DOHH2 (cell line): ENCODE measurements around the gene AQP1.

Experiments used
- H3F3A ChIP-seq: fragments of 200-600 bp; sonication (generic), shearing (Covaris generic); 2 replicates; pipeline ENCODE4 v1.6.0; 2016; ENCODE audit warnings: antibody characterized with exemption, mild to moderate bottlenecking; ENCODE audit not compliant: control insufficient read depth, insufficient read depth
- H3K27ac ChIP-seq: fragments of 200-600 bp; sonication (generic); 2 replicates; pipeline ENCODE4 v1.5.1; 2014; ENCODE audit warnings: low read depth, mild to moderate bottlenecking, low read length, moderate library complexity
- H3K27me3 ChIP-seq: fragments of 200-600 bp; sonication (generic); 2 replicates; pipeline ENCODE4 v1.6.1; 2014; ENCODE audit warnings: mild to moderate bottlenecking, low read length, mixed read lengths; ENCODE audit not compliant: control insufficient read depth
- H3K36me3 ChIP-seq: fragments of 200-600 bp; sonication (generic); 2 replicates; pipeline ENCODE4 v1.6.1; 2014; ENCODE audit warnings: mild to moderate bottlenecking, low read length, moderate library complexity, mixed read lengths; ENCODE audit not compliant: control insufficient read depth
- H3K4me1 ChIP-seq: fragments of 200-600 bp; sonication (generic); 2 replicates; pipeline ENCODE4 v1.6.1; 2014; ENCODE audit warnings: mild to moderate bottlenecking, low read length, mixed read lengths; ENCODE audit not compliant: control insufficient read depth
- H3K4me2 ChIP-seq: fragments of 200-600 bp; sonication (generic); 2 replicates; pipeline ENCODE4 v1.6.0; 2014; ENCODE audit warnings: mild to moderate bottlenecking, low read length, moderate library complexity
- H3K4me3 ChIP-seq: fragments of 200-600 bp; sonication (generic); 2 replicates; pipeline ENCODE4 v1.5.1; 2014; ENCODE audit warnings: mild to moderate bottlenecking, low read length, mixed read lengths
- H3K79me2 ChIP-seq: fragments of 200-600 bp; sonication (generic); 2 replicates; pipeline ENCODE4 v1.6.1; 2014; ENCODE audit warnings: mild to moderate bottlenecking, low read length, mixed read lengths; ENCODE audit not compliant: control insufficient read depth
- H3K9me2 ChIP-seq: fragments of 200-600 bp; sonication (generic); replicated peaks from 2 replicates; pipeline ENCODE4 v1.6.1; 2014; ENCODE audit warnings: mild to moderate bottlenecking, low read length, mixed read lengths; ENCODE audit not compliant: control insufficient read depth
- H3K9me3 ChIP-seq: fragments of 200-600 bp; sonication (generic); 2 replicates; pipeline ENCODE4 v1.6.1; 2014; ENCODE audit warnings: antibody characterized with exemption, low read length, mixed read lengths; ENCODE audit not compliant: control insufficient read depth, insufficient read depth
- H4K20me1 ChIP-seq: fragments of 200-600 bp; sonication (generic); 2 replicates; pipeline ENCODE4 v1.6.0; 2014; ENCODE audit warnings: low read depth, mild to moderate bottlenecking, antibody characterized with exemption, low read length, moderate library complexity; ENCODE audit not compliant: control insufficient read depth, insufficient read depth
- CTCF ChIP-seq: fragments of 200-600 bp; sonication (generic); IDR thresholded peaks from one replicate; pipeline ENCODE4 v1.5.1; 2014; ENCODE audit warnings: antibody characterized with exemption, mild to moderate bottlenecking, low read depth, low read length; ENCODE audit not compliant: poor library complexity, severe bottlenecking
- EZH2phosphoT487 ChIP-seq: fragments of 200-600 bp; sonication (generic); IDR thresholded peaks from 2 replicates; pipeline ENCODE4 v1.6.1; 2017; ENCODE audit warnings: borderline replicate concordance, mild to moderate bottlenecking, antibody characterized with exemption, low read length, moderate library complexity, mixed read lengths

Gene AQP1

GRCh38 chr7:30968747-30969603, 57.3 kb downstream of the AQP1 start:
- no peaks in the 10 kb centered on the region for H3K79me2 ChIP-seq
- no peaks in the 10 kb centered on the region for H4K20me1 ChIP-seq
- H3K27ac ChIP-seq: no peak overlapping the region
- peaks cover 3% of the 10 kb centered on the region; the same call in 1 of the 2 replicates for H3K27me3 ChIP-seq
- no peaks in the 10 kb centered on the region for H3K9me2 ChIP-seq
- peaks cover 9% of the 10 kb centered on the region for H3K4me1 ChIP-seq
- no peak for TF ChIP-seq CTCF
- TF ChIP-seq EZH2phosphoT487: no peak
- H3K36me3 ChIP-seq: no peaks in the 10 kb centered on the region
- H3K4me2 ChIP-seq: no peak overlapping the region
- no peak overlapping the region for H3K4me3 ChIP-seq
- no peaks in the 10 kb centered on the region for H3F3A ChIP-seq
- H3K9me3 ChIP-seq: no peaks in the 10 kb centered on the region

- Histone ChIP-seq H3K9me3 (no peaks in the 10 kb centered on the region), H3F3A (no peaks in the 10 kb centered on the region), H3K4me3 (no peak overlapping the region), H4K20me1 (no peaks in the 10 kb centered on the region), H3K9me2 (no peaks in the 10 kb centered on the region), H3K4me1 (peaks cover 14% of the 10 kb centered on the region), H3K27me3 (peaks cover 3% of the 10 kb centered on the region; the same call in 1 of the 2 replicates), H3K27ac (no peak overlapping the region), H3K79me2 (no peaks in the 10 kb centered on the region), H3K36me3 (no peaks in the 10 kb centered on the region), H3K4me2 (no peak overlapping the region)
- no peak for TF ChIP-seq CTCF
- TF ChIP-seq EZH2phosphoT487: no peak
Measured at GRCh38 chr7:30969604-30969970, 57.9 kb downstream of the AQP1 start.

GRCh38 chr7:30970074-30970473, 58.4 kb downstream of the AQP1 start:
- no peak overlapping the region for H3K4me3 ChIP-seq
- H3K36me3 ChIP-seq: no peaks in the 10 kb centered on the region
- no peaks in the 10 kb centered on the region for H3K79me2 ChIP-seq
- H3K27me3 ChIP-seq: peaks cover 3% of the 10 kb centered on the region; the same call in 1 of the 2 replicates
- H3K4me1 ChIP-seq: peaks cover 19% of the 10 kb centered on the region
- no peak overlapping the region for H3K27ac ChIP-seq
- no peaks in the 10 kb centered on the region for H3F3A ChIP-seq
- H4K20me1 ChIP-seq: no peaks in the 10 kb centered on the region
- TF ChIP-seq EZH2phosphoT487 (no peak), CTCF (no peak)
- H3K4me2 ChIP-seq: no peak overlapping the region
- no peaks in the 10 kb centered on the region for H3K9me2 ChIP-seq
- H3K9me3 ChIP-seq: no peaks in the 10 kb centered on the region
